ENCODE data around the gene CNOT3. TPM values are rescaled to one million over a fixed set of nuclear protein-coding genes. Genes with fewer than 3 reads are reported as not detected.

CNOT3 gene
- polyA plus RNA-seq, 1 of the 3 experiments (the other 2 are of a cell fraction) = 14.2 TPM

DNA sequence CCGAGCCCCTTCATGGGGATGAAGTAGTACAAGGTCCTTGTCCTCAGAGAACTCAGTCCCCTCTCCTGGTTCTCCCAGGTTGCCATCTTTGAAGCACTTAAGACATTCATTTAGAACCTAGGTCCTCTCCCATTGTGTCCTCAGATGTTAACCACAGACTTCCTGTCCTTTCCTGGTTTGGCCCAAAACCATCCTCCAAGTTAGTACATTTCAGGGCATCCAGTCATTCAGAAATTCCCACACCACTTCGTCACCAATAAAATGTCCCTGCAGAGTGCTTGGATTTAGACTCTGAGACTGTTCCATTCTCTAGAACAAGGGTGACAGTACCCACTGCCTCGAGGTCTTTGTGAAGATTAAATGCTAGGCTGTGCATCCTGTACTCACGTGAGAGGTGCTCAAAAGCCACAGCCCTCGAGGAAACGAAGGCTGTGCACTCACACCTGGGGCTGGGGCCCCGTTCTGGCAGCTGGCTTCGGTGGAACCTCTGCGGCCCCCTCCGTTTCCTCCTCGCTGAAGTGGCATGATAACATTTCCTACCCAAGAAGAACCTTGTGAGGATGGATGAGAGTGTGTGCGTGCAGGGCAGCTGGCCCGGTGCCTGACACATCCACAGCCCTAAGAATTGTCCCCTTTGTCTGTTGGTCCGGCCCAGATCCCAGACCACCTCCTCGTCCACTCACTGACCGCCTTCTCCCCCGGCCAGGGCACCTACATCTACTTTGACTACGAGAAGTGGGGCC is 17.2 kb downstream of the CNOT3 start:
- Histone ChIP-seq H3K9ac (no peak overlapping the region), H3K9me2 (no peaks in the 10 kb centered on the region), H3K36me3 (replicated peaks in 1 of 2; ENCODE audit: control insufficient read depth in 1 of 2, insufficient read depth in 2 of 2, low read length in 1 of 2) (peaks cover 37 to 67% of the 10 kb centered on the region in 2 experiments), H3K27me3 (ENCODE audit: insufficient read depth) (no peaks in the 10 kb centered on the region), H3K4me3 (ENCODE audit: low read depth in 2 of 2, low read length in 1 of 2) (no peak overlapping the region), H3K4me2 (no peak overlapping the region), H2AFZ (ENCODE audit: low read depth) (no peak overlapping the region), H3K79me2 (ENCODE audit: insufficient read depth) (peaks cover 10% of the 10 kb centered on the region; the same call in 1 of the 2 replicates), H3K9me3 (no peaks in the 10 kb centered on the region), H4K20me1 (ENCODE audit: insufficient read depth) (no peaks in the 10 kb centered on the region), H3K4me1 (ENCODE audit: control insufficient read depth in 1 of 2, insufficient read depth in 2 of 2, low read depth in 1 of 2, low read length in 1 of 2) (peaks cover 7 to 9% of the 10 kb centered on the region in 2 experiments; a peak in 2 of 4 replicates), H3F3A (replicated peaks; ENCODE audit: insufficient read depth) (peaks cover 19% of the 10 kb centered on the region), H3K27ac (ENCODE audit: low read depth in 2 of 2, low read length in 1 of 2) (no peak overlapping the region)
- POLR2A ChIA-PET = interaction anchor here (0.9 kb wide), 1 partner anchor 13 kb away, joined by 3 read pairs; no protein-coding TSS in a partner anchor
- no peak for DNase-seq
- 87% methylated on average over 17 of the region's 18 CpGs for WGBS (ENCODE audit: low lambda C conversion rate)
- CTCF ChIA-PET = no interaction called here
- TF ChIP-seq GABPA (IDR thresholded peaks at IDR 0.05; ENCODE audit: low read depth) (no peak), NRF1 (IDR thresholded peaks at IDR 0.05; ENCODE audit: low read depth, low read length) (no peak)
- TF ChIP-seq, protein P1, sequence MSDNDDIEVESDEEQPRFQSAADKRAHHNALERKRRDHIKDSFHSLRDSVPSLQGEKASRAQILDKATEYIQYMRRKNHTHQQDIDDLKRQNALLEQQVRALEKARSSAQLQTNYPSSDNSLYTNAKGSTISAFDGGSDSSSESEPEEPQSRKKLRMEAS (IDR thresholded peaks at IDR 0.05; ENCODE audit: low read depth) = no peak

DNA sequence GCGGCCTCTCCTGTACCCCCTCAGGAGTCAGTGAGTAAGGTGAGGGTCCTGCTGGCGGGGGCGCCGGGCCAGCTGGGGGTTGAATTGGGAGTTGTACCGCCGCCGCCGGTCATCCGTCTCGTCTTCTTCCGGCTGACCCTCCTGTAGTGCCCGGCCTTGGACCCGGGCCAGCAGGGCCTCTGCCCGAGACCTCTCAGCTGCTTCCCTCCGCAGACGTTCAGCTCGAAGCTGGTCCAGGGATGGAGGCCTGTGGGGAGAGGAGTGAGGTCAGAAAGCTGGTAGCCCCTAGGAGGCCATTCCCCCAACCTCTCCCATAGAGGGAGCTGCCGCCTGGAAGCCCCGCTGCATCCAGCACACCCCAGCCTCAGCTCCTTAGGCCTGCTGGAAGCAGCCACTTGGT is 18.1 kb downstream of the CNOT3 start:
- H3K27me3 ChIP-seq (ENCODE audit: insufficient read depth) = no peaks in the 10 kb centered on the region
- no peaks in the 10 kb centered on the region for H4K20me1 ChIP-seq (ENCODE audit: insufficient read depth)
- H3K79me2 ChIP-seq (ENCODE audit: insufficient read depth) = peaks cover 12% of the 10 kb centered on the region; the same call in 1 of the 2 replicates
- no peak overlapping the region for H3K27ac ChIP-seq (ENCODE audit: low read depth in 2 of 2, low read length in 1 of 2)
- peaks cover 19% of the 10 kb centered on the region for H3F3A ChIP-seq (replicated peaks; ENCODE audit: insufficient read depth)
- no peaks in the 10 kb centered on the region for H3K9me2 ChIP-seq
- H3K4me3 ChIP-seq (ENCODE audit: low read depth in 2 of 2, low read length in 1 of 2) = no peak overlapping the region
- TF ChIP-seq YY1 (IDR thresholded peaks at IDR 0.05; ENCODE audit: low read depth) = no peak
- no peak for TF ChIP-seq FOXJ3 (CRISPR knock-in tag; IDR thresholded peaks at IDR 0.05)
- TF ChIP-seq FOSL2 (IDR thresholded peaks at IDR 0.05; ENCODE audit: borderline replicate concordance, low read depth) = no peak
- no peak for TF ChIP-seq GABPA (IDR thresholded peaks at IDR 0.05; ENCODE audit: low read depth)
- TF ChIP-seq, protein P2, sequence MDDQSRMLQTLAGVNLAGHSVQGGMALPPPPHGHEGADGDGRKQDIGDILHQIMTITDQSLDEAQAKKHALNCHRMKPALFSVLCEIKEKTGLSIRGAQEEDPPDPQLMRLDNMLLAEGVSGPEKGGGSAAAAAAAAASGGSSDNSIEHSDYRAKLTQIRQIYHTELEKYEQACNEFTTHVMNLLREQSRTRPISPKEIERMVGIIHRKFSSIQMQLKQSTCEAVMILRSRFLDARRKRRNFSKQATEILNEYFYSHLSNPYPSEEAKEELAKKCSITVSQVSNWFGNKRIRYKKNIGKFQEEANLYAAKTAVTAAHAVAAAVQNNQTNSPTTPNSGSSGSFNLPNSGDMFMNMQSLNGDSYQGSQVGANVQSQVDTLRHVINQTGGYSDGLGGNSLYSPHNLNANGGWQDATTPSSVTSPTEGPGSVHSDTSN (IDR thresholded peaks at IDR 0.05) = no peak
- TF ChIP-seq RCOR1 (IDR thresholded peaks at IDR 0.05; ENCODE audit: low read length) = no peak
- no peak for TF ChIP-seq NFIC (IDR thresholded peaks at IDR 0.05; ENCODE audit: borderline replicate concordance)
- H3K36me3 ChIP-seq (replicated peaks in 1 of 2; ENCODE audit: control insufficient read depth in 1 of 2, insufficient read depth in 2 of 2, low read length in 1 of 2) = peaks cover 33 to 61% of the 10 kb centered on the region in 2 experiments
- ChIA-PET POLR2A (no interaction called here), CTCF (interaction anchor here (0.7 kb wide), 1 partner anchor 11 kb away, joined by 3 read pairs; no protein-coding TSS in a partner anchor)
- no peak overlapping the region for H2AFZ ChIP-seq (ENCODE audit: low read depth)
- H3K4me2 ChIP-seq = no peak overlapping the region
- no peak overlapping the region for H3K9ac ChIP-seq
- WGBS (ENCODE audit: low lambda C conversion rate) = 91% methylated on average over 19 of the region's 19 CpGs
- DNase-seq = no peak
- peaks cover 7 to 13% of the 10 kb centered on the region in 2 experiments; a peak in 2 of 4 replicates for H3K4me1 ChIP-seq (ENCODE audit: control insufficient read depth in 1 of 2, insufficient read depth in 2 of 2, low read depth in 1 of 2, low read length in 1 of 2)
- H3K9me3 ChIP-seq = no peaks in the 10 kb centered on the region

DNA sequence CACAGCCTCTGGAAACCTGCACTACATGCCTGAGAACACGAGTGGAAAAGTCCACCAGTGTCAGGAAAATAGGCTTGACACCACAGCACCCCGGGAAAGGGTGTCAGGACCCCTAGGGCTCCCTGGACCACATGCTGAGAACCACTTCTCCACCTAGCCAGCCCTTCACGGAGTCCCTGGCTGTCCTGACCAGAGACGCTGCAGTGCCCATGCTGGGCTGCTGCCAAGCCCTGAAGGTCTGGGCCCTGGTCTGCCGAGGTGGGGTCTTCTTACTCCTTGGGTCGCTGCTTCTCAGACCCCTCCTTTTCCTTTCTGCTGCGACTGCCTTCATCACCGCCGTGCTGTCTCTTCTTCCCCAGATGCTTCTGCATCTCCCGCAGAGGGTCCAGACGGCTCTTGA is 18.9 kb downstream of the CNOT3 start:
- H3K79me2 ChIP-seq (ENCODE audit: insufficient read depth) = peaks cover 19% of the 10 kb centered on the region; the same call in 1 of the 2 replicates
- CTCF ChIA-PET = no interaction called here
- no peaks in the 10 kb centered on the region for H3K9me3 ChIP-seq
- POLR2A ChIA-PET = no interaction called here
- peaks cover 27 to 57% of the 10 kb centered on the region in 2 experiments for H3K36me3 ChIP-seq (replicated peaks in 1 of 2; ENCODE audit: control insufficient read depth in 1 of 2, insufficient read depth in 2 of 2, low read length in 1 of 2)
- H4K20me1 ChIP-seq (ENCODE audit: insufficient read depth) = no peaks in the 10 kb centered on the region
- H3K4me1 ChIP-seq (ENCODE audit: control insufficient read depth in 1 of 2, insufficient read depth in 2 of 2, low read depth in 1 of 2, low read length in 1 of 2) = peaks cover 7 to 17% of the 10 kb centered on the region in 2 experiments; a peak in 2 of 4 replicates
- no peak overlapping the region for H3K4me3 ChIP-seq (ENCODE audit: low read depth in 2 of 2, low read length in 1 of 2)
- H3K27me3 ChIP-seq (ENCODE audit: insufficient read depth) = no peaks in the 10 kb centered on the region
- WGBS (ENCODE audit: low lambda C conversion rate) = 89% methylated on average over 11 of the region's 11 CpGs
- peaks cover 16% of the 10 kb centered on the region for H3F3A ChIP-seq (replicated peaks; ENCODE audit: insufficient read depth)
- H3K27ac ChIP-seq (ENCODE audit: low read depth in 2 of 2, low read length in 1 of 2) = no peak overlapping the region
- H3K9ac ChIP-seq = no peak overlapping the region
- no peak overlapping the region for H2AFZ ChIP-seq (ENCODE audit: low read depth)
- H3K4me2 ChIP-seq = no peak overlapping the region
- no peaks in the 10 kb centered on the region for H3K9me2 ChIP-seq
- DNase-seq = no peak
- TF ChIP-seq, protein P3, sequence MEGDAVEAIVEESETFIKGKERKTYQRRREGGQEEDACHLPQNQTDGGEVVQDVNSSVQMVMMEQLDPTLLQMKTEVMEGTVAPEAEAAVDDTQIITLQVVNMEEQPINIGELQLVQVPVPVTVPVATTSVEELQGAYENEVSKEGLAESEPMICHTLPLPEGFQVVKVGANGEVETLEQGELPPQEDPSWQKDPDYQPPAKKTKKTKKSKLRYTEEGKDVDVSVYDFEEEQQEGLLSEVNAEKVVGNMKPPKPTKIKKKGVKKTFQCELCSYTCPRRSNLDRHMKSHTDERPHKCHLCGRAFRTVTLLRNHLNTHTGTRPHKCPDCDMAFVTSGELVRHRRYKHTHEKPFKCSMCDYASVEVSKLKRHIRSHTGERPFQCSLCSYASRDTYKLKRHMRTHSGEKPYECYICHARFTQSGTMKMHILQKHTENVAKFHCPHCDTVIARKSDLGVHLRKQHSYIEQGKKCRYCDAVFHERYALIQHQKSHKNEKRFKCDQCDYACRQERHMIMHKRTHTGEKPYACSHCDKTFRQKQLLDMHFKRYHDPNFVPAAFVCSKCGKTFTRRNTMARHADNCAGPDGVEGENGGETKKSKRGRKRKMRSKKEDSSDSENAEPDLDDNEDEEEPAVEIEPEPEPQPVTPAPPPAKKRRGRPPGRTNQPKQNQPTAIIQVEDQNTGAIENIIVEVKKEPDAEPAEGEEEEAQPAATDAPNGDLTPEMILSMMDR (IDR thresholded peaks at IDR 0.05) = no peak
- TF ChIP-seq RXRA (IDR thresholded peaks at IDR 0.05; ENCODE audit: borderline replicate concordance, low read depth) (no peak), RFX5 (IDR thresholded peaks at IDR 0.05; ENCODE audit: low read length) (no peak), EZH2phosphoT487 (IDR thresholded peaks at IDR 0.05; ENCODE audit: borderline replicate concordance, low read depth) (no peak), TCF12 (IDR thresholded peaks at IDR 0.05) (no peak), FOXJ3 (CRISPR knock-in tag; IDR thresholded peaks at IDR 0.05) (no peak), GATA2 (CRISPR knock-in tag; IDR thresholded peaks at IDR 0.05) (no peak), NFIC (IDR thresholded peaks at IDR 0.05; ENCODE audit: borderline replicate concordance) (no peak), SMC3 (IDR thresholded peaks at IDR 0.05; ENCODE audit: low read depth, low read length) (no peak), GABPA (IDR thresholded peaks at IDR 0.05; ENCODE audit: low read depth) (no peak), FOSL2 (IDR thresholded peaks at IDR 0.05; ENCODE audit: borderline replicate concordance, low read depth) (no peak)
- TF ChIP-seq, protein P4, sequence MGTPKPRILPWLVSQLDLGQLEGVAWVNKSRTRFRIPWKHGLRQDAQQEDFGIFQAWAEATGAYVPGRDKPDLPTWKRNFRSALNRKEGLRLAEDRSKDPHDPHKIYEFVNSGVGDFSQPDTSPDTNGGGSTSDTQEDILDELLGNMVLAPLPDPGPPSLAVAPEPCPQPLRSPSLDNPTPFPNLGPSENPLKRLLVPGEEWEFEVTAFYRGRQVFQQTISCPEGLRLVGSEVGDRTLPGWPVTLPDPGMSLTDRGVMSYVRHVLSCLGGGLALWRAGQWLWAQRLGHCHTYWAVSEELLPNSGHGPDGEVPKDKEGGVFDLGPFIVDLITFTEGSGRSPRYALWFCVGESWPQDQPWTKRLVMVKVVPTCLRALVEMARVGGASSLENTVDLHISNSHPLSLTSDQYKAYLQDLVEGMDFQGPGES (IDR thresholded peaks at IDR 0.05; ENCODE audit: low read depth, low read length) = no peak
